NT2/D1 (cell line): ENCODE data around the gene KIR3DL3.
"Not testable (repeated sequence)": the region's sequence is repeated elsewhere in the genome, so short reads cannot be mapped to it uniquely, and the experiment has no call there.

Experiments
- DNase-seq: peaks from one replicate; pipeline ENCODE4 v3.0.0-alpha.2; 2011; ENCODE audit warnings: low read depth, low spot score
- H3K27me3 ChIP-seq: 2 replicates; pipeline ENCODE4 v1.6.0; 2011; ENCODE audit warnings: mild to moderate bottlenecking; ENCODE audit not compliant: insufficient read length, insufficient read depth
- H3K36me3 ChIP-seq: 2 replicates; pipeline ENCODE4 v1.6.1; 2011; ENCODE audit warnings: mild to moderate bottlenecking, low read length, mixed read lengths; ENCODE audit not compliant: insufficient read depth, insufficient read length
- H3K4me1 ChIP-seq: 2 replicates; pipeline ENCODE4 v1.5.1; 2011; ENCODE audit not compliant: insufficient read depth, insufficient read length
- H3K4me3 ChIP-seq: 2 replicates; pipeline ENCODE4 v1.5.1; 2011; ENCODE audit warnings: low read depth; ENCODE audit not compliant: insufficient read length
- H3K9ac ChIP-seq: 2 replicates; pipeline ENCODE4 v1.6.0; 2011; ENCODE audit warnings: low read depth; ENCODE audit not compliant: insufficient read length
- H3K9me3 ChIP-seq: 2 replicates; pipeline ENCODE4 v1.5.1; 2011; ENCODE audit warnings: mild to moderate bottlenecking, low read length; ENCODE audit not compliant: insufficient read depth
- SUZ12 ChIP-seq: IDR thresholded peaks from 2 replicates; pipeline ENCODE4 v1.6.1; 2011; ENCODE audit not compliant: insufficient read length, insufficient read depth; ENCODE audit errors: extremely low read depth
- YY1 ChIP-seq: IDR thresholded peaks from 2 replicates; pipeline ENCODE4 v1.6.1; 2011; ENCODE audit not compliant: insufficient read length, insufficient read depth
- ZNF274 ChIP-seq: IDR thresholded peaks from 2 replicates; pipeline ENCODE4 v1.6.1; 2011; ENCODE audit warnings: mild to moderate bottlenecking, low read depth, low read length

The KIR3DL3 gene

DNA sequence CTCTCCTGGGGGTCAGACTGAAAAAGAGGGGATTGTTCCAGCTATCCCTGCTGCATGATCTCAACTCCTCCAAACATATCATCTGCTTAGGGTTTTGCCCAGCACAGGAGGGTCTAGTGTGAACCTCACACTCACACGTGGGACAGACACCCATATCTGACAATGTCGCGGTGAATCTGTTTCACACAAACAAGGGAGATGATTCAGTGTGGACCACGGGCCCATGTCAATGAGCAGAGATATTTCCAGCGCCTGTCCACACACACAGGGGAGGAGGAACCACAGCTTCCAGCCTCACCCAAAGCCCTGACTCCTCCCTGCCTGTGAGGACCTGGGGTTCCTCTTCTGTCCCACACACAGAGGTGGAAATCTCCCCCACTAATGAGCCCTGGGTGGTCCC lies 29.6 kb upstream of the KIR3DL3 start:
- no peaks in the 10 kb centered on the region for H3K9me3 ChIP-seq
- no peaks in the 10 kb centered on the region for H3K4me1 ChIP-seq
- no peak overlapping the region for H3K4me3 ChIP-seq
- H3K36me3 ChIP-seq: no peaks in the 10 kb centered on the region
- peaks cover 24% of the 10 kb centered on the region for H3K27me3 ChIP-seq
- TF ChIP-seq YY1 (no peak), SUZ12 (no peak), ZNF274 (no peak)
- H3K9ac ChIP-seq: no peak overlapping the region
- no peak for DNase-seq

DNA sequence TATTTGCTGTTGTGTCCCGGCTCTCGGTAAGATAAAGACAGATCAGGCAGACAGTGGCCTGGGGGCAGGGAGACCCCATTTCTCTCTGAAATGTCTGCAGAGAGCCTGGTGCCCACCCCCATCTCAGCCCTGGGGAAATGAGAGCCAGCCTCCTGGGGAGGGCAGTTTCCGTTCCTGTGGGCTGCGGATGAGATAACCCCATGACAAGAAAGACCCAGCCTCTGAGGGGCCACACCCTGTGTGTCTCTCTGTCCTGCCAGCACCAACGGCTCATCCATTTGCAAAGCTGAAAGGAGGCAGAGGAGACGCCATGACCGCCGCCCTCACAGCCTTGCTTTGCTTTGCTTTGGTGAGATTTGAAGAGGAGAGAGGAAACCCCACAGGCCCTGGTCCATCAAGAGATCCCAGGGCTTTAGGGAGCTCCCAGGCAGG lies 28.1 kb upstream of the KIR3DL3 start:
- TF ChIP-seq ZNF274: no peak
- no peak for TF ChIP-seq SUZ12
- no peak for TF ChIP-seq YY1
- Histone ChIP-seq H3K27me3 (peaks cover 26% of the 10 kb centered on the region), H3K9ac (no peak overlapping the region), H3K4me1 (no peaks in the 10 kb centered on the region), H3K36me3 (no peaks in the 10 kb centered on the region), H3K9me3 (no peaks in the 10 kb centered on the region), H3K4me3 (no peak overlapping the region)
- DNase-seq: no peak

DNA sequence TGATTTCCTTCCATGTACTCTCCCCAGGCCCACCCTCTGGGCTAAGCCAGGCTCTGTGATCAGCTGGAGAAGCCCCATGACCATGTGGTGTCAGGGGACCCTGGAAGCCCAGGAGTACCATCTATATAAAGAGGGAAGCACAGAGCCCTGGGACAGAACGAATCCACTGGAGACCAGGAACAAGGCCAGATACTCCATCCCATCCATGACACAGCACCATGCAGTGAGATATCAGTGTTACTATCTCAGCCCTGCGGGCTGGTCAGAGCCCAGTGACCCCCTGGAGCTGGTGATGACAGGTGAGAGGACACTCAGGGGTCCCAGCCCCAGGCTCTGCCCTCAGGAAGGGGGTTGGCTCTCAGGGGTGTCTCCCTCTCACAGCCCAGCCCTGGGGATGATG lies 27.5 kb upstream of the KIR3DL3 start:
- Histone ChIP-seq H3K4me1 (no peaks in the 10 kb centered on the region), H3K4me3 (no peak overlapping the region), H3K9ac (no peak overlapping the region), H3K9me3 (no peaks in the 10 kb centered on the region), H3K27me3 (peaks cover 26% of the 10 kb centered on the region), H3K36me3 (no peaks in the 10 kb centered on the region)
- TF ChIP-seq YY1 (no peak), ZNF274 (no peak), SUZ12 (no peak)
- no peak for DNase-seq

DNA sequence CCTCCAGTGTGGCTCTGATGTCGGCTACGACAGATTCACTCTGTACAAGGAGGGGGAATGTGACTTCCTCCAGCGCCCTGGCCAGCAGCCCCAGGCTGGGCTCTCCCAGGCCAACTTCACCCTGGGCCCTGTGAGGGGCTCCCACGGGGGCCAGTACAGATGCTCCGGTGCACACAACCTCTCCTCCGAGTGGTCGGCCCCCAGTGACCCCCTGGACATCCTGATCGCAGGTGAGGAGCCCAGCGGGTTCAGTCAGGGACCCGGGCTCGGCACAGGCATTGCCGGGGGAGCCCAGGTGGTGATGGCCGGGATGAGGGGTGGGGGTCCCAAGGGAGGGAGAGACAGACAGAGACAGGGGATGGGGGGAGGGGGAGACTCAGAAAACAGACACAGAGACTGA lies 26.5 kb upstream of the KIR3DL3 start:
- not testable (repeated sequence) for H3K9ac ChIP-seq

DNA sequence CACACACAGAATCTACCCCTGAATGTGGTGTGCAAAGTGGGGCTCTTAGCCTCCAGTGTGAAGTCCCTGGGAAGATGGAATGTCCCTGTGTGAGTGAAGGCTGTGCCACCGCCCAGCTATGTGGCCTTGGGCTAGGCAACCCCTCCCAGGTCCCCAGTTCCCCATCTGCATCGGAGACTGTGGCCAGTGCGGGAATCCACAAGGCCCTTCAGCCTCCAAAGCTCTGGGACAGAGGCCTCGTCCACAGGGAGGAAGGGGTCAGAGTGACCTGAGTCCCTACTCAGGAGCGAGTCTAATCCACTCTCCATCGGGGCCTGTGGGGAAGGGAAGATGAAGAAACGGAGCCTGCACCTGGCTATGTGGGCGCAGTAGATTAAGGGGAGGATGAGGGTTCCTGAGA lies 19.3 kb upstream of the KIR3DL3 start:
- no peak for DNase-seq

More for the DNA sequence above, 26.5 kb upstream of the KIR3DL3 start:
- H3K4me1 ChIP-seq, DNase-seq, H3K36me3 ChIP-seq, H3K4me3 ChIP-seq, H3K9me3 ChIP-seq: not testable (repeated sequence)
- H3K27me3 ChIP-seq: peaks cover 20% of the 10 kb centered on the region

DNA sequence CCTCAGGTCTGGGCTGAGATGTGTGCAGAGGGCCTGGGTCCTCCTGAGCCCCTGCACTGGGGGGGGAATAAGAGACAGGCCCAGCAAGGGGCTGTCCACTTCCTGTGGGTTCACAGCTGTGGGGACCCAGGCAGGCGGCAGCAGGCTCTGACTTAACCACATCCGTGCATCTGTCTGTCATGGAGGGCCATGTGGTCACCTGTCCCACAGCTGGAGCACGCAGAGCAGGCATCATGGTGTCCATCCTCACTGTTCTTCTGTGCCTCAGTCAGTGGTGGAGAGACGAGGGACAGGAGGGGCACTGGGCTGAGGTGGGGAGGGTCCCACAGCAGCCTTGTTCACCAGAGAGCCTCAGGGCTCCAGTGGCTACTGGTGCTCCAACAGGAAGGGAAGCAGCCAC lies 16.3 kb upstream of the KIR3DL3 start:
- Histone ChIP-seq H3K27me3 (peaks cover 6% of the 10 kb centered on the region), H3K4me3 (no peak overlapping the region), H3K9ac (no peak overlapping the region), H3K9me3 (peaks cover 27% of the 10 kb centered on the region; the same call in 1 of the 2 replicates), H3K36me3 (no peaks in the 10 kb centered on the region), H3K4me1 (no peaks in the 10 kb centered on the region)
- TF ChIP-seq SUZ12 (no peak), YY1 (no peak), ZNF274 (no peak)
- no peak for DNase-seq

More for the DNA sequence above, 19.3 kb upstream of the KIR3DL3 start:
- peaks cover 30% of the 10 kb centered on the region; the same call in 1 of the 2 replicates for H3K9me3 ChIP-seq
- peaks cover 14% of the 10 kb centered on the region for H3K27me3 ChIP-seq
- no peak overlapping the region for H3K4me3 ChIP-seq
- H3K4me1 ChIP-seq: no peaks in the 10 kb centered on the region
- H3K9ac ChIP-seq: no peak overlapping the region
- H3K36me3 ChIP-seq: no peaks in the 10 kb centered on the region
- TF ChIP-seq SUZ12 (no peak), YY1 (no peak), ZNF274 (no peak)

DNA sequence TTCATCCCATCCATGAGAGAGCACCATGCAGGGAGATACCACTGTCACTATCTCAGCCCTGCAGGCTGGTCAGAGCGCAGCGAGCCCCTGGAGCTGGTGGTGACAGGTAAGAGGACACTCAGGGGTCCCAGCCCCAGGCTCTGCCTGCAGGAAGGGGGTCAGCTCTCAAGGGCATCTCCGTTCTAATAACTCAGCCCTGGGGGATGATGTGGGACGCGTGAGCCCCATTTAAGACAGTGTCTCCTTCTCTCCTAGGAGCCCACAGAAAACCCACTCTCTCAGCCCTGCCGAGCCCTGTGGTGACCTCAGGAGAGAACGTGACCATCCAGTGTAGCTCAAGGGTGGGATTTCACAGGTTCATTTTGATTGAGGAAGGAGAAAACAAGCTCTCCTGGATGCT lies 15.5 kb upstream of the KIR3DL3 start:
- peaks cover 4% of the 10 kb centered on the region for H3K27me3 ChIP-seq
- H3K36me3 ChIP-seq: no peaks in the 10 kb centered on the region
- H3K9me3 ChIP-seq: peaks cover 19% of the 10 kb centered on the region; the same call in 1 of the 2 replicates
- DNase-seq: no peak
- no peak overlapping the region for H3K9ac ChIP-seq
- TF ChIP-seq ZNF274 (no peak), YY1 (no peak), SUZ12 (no peak)
- no peaks in the 10 kb centered on the region for H3K4me1 ChIP-seq
- H3K4me3 ChIP-seq: no peak overlapping the region

DNA sequence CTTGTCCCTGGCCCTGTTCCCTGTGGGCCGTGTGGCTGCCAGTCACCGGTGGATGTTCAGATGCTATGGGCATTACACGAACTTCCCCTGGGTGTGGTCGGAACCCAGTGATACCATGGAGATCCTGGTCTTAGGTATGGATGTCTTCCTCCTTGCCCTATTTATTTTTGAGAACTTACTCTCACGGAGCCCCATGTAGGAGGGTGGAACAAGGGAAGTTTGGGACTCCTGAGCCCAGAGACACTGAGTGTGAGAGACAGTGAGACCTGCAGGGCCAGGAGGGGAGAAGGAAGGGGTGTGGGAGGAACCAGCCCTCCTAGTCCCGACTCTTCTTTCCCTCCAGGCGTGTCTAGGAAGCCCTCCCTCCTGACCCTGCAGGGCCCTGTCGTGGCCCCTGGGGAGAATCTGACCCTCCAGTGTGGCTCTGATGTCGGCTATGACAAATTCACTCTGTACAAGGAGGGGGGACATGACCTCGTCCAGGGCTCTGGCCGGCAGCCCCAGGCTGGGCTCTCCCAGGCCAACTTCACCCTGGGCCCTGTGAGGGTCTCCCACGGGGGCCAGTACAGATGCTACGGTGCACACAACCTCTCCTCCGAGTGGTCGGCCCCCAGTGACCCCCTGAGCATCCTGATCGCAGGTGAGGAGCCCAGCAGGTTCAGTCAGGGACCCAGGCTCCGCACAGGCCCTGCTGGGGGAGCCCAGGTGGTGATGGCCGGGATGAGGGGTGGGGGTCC lies 14.9 kb upstream of the KIR3DL3 start:
- Histone ChIP-seq H3K36me3 (no peaks in the 10 kb centered on the region), H3K9me3 (peaks cover 13% of the 10 kb centered on the region; the same call in 1 of the 2 replicates), H3K4me3 (no peak overlapping the region), H3K27me3 (peaks cover 4% of the 10 kb centered on the region), H3K9ac (no peak overlapping the region), H3K4me1 (no peaks in the 10 kb centered on the region)
- TF ChIP-seq YY1: no peak
- TF ChIP-seq SUZ12: no peak
- TF ChIP-seq ZNF274: no peak
- no peak for DNase-seq

DNA sequence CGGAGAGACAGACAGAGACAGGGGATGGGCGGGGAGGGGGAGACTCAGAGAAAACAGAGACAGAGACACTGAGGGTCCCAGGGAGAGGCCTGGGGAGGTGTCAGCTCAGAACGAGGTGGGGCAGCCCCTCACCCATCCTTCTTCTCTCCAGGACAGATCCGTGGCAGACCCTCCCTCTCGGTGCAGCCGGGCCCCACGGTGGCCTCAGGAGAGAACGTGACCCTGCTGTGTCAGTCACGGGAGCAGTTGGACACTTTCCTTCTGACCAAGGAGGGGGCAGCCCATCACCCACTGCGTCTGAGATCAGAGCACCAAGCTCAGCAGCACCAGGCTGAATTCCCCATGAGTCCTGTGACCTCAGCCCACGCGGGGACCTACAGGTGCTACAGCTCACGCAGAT lies 14.3 kb upstream of the KIR3DL3 start:
- not testable (repeated sequence) for H3K27me3 ChIP-seq, DNase-seq, H3K9ac ChIP-seq, H3K36me3 ChIP-seq, H3K9me3 ChIP-seq, H3K4me1 ChIP-seq, H3K4me3 ChIP-seq
